HL-60 (cell line): ENCODE data around the gene NFYC.

Source experiments
- CTCF ChIP-seq: IDR thresholded peaks from one replicate; pipeline ENCODE4 v1.5.1; 2011; ENCODE audit warnings: low read length, control low read depth, inconsistent platforms; ENCODE audit not compliant: insufficient read depth
- GABPA ChIP-seq: IDR thresholded peaks from 2 replicates; pipeline ENCODE4 v1.6.1; 2012; ENCODE audit warnings: low read depth
- POLR2AphosphoS5 ChIP-seq: IDR thresholded peaks from 2 replicates; pipeline ENCODE4 v1.6.1; 2012; ENCODE audit warnings: low read depth
- TF ChIP-seq, protein P1 (sequence below): IDR thresholded peaks from 2 replicates; pipeline ENCODE4 v1.6.1; 2012; ENCODE audit warnings: low read depth; ENCODE audit not compliant: insufficient replicate concordance

- TF ChIP-seq CTCF = no peak
- TF ChIP-seq, protein P1, sequence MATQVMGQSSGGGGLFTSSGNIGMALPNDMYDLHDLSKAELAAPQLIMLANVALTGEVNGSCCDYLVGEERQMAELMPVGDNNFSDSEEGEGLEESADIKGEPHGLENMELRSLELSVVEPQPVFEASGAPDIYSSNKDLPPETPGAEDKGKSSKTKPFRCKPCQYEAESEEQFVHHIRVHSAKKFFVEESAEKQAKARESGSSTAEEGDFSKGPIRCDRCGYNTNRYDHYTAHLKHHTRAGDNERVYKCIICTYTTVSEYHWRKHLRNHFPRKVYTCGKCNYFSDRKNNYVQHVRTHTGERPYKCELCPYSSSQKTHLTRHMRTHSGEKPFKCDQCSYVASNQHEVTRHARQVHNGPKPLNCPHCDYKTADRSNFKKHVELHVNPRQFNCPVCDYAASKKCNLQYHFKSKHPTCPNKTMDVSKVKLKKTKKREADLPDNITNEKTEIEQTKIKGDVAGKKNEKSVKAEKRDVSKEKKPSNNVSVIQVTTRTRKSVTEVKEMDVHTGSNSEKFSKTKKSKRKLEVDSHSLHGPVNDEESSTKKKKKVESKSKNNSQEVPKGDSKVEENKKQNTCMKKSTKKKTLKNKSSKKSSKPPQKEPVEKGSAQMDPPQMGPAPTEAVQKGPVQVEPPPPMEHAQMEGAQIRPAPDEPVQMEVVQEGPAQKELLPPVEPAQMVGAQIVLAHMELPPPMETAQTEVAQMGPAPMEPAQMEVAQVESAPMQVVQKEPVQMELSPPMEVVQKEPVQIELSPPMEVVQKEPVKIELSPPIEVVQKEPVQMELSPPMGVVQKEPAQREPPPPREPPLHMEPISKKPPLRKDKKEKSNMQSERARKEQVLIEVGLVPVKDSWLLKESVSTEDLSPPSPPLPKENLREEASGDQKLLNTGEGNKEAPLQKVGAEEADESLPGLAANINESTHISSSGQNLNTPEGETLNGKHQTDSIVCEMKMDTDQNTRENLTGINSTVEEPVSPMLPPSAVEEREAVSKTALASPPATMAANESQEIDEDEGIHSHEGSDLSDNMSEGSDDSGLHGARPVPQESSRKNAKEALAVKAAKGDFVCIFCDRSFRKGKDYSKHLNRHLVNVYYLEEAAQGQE = no peak
- TF ChIP-seq POLR2AphosphoS5 = no peak
- TF ChIP-seq GABPA = no peak
These were observed 90.1 kb downstream of the NFYC start for GRCh38 chr1:40781608-40781971.
